Osteoblast (primary cell): ENCODE data around the gene PTH2R. TPM values are rescaled to one million over a fixed set of nuclear protein-coding genes. Genes with fewer than 3 reads are reported as not detected.

ENCODE experiments used
- DNase-seq: peaks from one replicate; pipeline ENCODE4 v3.0.0; 2011; ENCODE audit warnings: low spot score, mixed read lengths; ENCODE audit not compliant: insufficient read length; ENCODE audit errors: missing footprints
- H2AFZ ChIP-seq: 2 replicates; pipeline ENCODE4 v1.6.0; 2011; ENCODE audit warnings: mild to moderate bottlenecking, low read length
- H3K27ac ChIP-seq: 2 replicates; pipeline ENCODE4 v1.5.1; 2011; ENCODE audit warnings: mild to moderate bottlenecking, low read depth, low read length, moderate library complexity
- H3K27me3 ChIP-seq: 2 replicates; pipeline ENCODE4 v1.6.0; 2012; ENCODE audit warnings: mild to moderate bottlenecking, control low read depth, inconsistent platforms, low read length, moderate library complexity; ENCODE audit not compliant: insufficient read depth
- H3K36me3 ChIP-seq: 2 replicates; pipeline ENCODE4 v1.5.1; 2011; ENCODE audit warnings: mild to moderate bottlenecking, low read length, control low read depth, moderate library complexity; ENCODE audit not compliant: insufficient read depth
- H3K4me1 ChIP-seq: 2 replicates; pipeline ENCODE4 v1.5.1; 2011; ENCODE audit warnings: mild to moderate bottlenecking, low read length, control low read depth, moderate library complexity; ENCODE audit not compliant: insufficient read depth
- H3K4me2 ChIP-seq: 2 replicates; pipeline ENCODE4 v1.6.0; 2011; ENCODE audit warnings: mild to moderate bottlenecking, low read length; ENCODE audit not compliant: insufficient read depth
- H3K4me3 ChIP-seq: fragments of 200-600 bp; sonication (generic); 3 replicates; pipeline ENCODE4 v1.5.1; 2012; ENCODE audit warnings: mild to moderate bottlenecking, low read length, inconsistent platforms; ENCODE audit not compliant: insufficient read depth
- H3K79me2 ChIP-seq: 2 replicates; pipeline ENCODE4 v1.6.0; 2012; ENCODE audit warnings: mild to moderate bottlenecking, low read length, control low read depth, inconsistent platforms; ENCODE audit not compliant: insufficient read depth
- H3K9me3 ChIP-seq: 2 replicates; pipeline ENCODE4 v1.5.1; 2011; ENCODE audit warnings: low read depth, low read length, control low read depth
- H4K20me1 ChIP-seq: 2 replicates; pipeline ENCODE4 v1.6.0; 2012; ENCODE audit warnings: mild to moderate bottlenecking, low read length, control low read depth; ENCODE audit not compliant: insufficient read depth
- total RNA-seq: library from RNA; depleted of rRNA; stranded (reverse); fragments of >200 nt; gene quantifications from 2 replicates; pipeline ENCODE4 v1.2.3, GENCODE V29; 2012
- TF ChIP-seq, protein P1 (sequence below): IDR thresholded peaks from 2 replicates; pipeline ENCODE4 v1.5.1; 2011; ENCODE audit warnings: mild to moderate bottlenecking, low read depth, low read length, moderate library complexity; ENCODE audit errors: extremely low read depth

The PTH2R gene
- total RNA-seq, 1 donor = under 0.01 TPM

- H3K27ac ChIP-seq = no peak overlapping the region
- H3K4me1 ChIP-seq = no peaks in the 10 kb centered on the region
- no peaks in the 10 kb centered on the region for H3K36me3 ChIP-seq
- no peak overlapping the region for H3K4me2 ChIP-seq
- no peak for DNase-seq
- no peaks in the 10 kb centered on the region for H4K20me1 ChIP-seq
- H3K4me3 ChIP-seq = no peak overlapping the region
- H3K79me2 ChIP-seq = no peaks in the 10 kb centered on the region
- H3K27me3 ChIP-seq = no peaks in the 10 kb centered on the region
- TF ChIP-seq, protein P1, sequence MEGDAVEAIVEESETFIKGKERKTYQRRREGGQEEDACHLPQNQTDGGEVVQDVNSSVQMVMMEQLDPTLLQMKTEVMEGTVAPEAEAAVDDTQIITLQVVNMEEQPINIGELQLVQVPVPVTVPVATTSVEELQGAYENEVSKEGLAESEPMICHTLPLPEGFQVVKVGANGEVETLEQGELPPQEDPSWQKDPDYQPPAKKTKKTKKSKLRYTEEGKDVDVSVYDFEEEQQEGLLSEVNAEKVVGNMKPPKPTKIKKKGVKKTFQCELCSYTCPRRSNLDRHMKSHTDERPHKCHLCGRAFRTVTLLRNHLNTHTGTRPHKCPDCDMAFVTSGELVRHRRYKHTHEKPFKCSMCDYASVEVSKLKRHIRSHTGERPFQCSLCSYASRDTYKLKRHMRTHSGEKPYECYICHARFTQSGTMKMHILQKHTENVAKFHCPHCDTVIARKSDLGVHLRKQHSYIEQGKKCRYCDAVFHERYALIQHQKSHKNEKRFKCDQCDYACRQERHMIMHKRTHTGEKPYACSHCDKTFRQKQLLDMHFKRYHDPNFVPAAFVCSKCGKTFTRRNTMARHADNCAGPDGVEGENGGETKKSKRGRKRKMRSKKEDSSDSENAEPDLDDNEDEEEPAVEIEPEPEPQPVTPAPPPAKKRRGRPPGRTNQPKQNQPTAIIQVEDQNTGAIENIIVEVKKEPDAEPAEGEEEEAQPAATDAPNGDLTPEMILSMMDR = no peak
- H2AFZ ChIP-seq = no peak overlapping the region
- H3K9me3 ChIP-seq = no peaks in the 10 kb centered on the region
These were observed 9.3 kb downstream of the PTH2R start for GRCh38 chr2:208415897-208416296.

DNA sequence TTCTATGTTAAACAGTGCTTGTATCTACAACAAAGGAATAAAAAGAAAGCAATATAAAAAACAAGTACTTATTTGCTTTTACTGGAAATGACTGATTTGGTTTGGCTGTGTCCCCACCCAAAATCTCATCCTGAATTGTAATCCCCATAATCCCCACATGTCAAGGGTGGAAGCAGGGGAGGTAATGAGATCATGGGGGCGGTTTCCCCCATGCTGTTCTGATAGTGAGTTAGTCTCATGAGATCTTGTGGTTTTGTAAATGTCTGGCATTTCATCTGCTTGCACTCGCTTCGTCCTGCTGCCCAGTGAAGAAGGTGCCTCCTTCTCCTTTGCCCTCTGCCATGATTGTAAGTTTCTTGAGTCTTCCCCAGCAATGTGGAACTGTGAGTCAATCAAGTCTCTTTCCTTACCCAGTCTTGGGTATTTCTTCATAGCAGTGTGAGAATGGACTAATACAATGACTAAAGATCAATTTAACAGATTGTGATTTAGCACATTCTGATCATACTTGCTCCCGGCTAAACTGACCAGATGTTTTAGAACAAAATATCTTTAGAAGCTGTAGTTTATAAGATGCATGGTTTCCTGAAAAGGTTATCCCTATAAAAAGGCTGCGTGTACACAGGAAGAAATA is 19.9 kb downstream of the PTH2R start:
- Histone ChIP-seq H3K36me3 (no peaks in the 10 kb centered on the region), H3K4me2 (no peak overlapping the region), H4K20me1 (no peaks in the 10 kb centered on the region), H3K4me1 (no peaks in the 10 kb centered on the region), H3K27ac (no peak overlapping the region), H3K79me2 (no peaks in the 10 kb centered on the region), H2AFZ (no peak overlapping the region), H3K4me3 (no peak overlapping the region), H3K27me3 (no peaks in the 10 kb centered on the region), H3K9me3 (no peaks in the 10 kb centered on the region)
- TF ChIP-seq, protein P1 = no peak
- DNase-seq = no peak

GRCh38 chr2:208437755-208438154 is 31.2 kb downstream of the PTH2R start:
- Histone ChIP-seq H3K36me3 (no peaks in the 10 kb centered on the region), H3K9me3 (no peaks in the 10 kb centered on the region), H3K4me3 (no peak overlapping the region), H3K27me3 (no peaks in the 10 kb centered on the region), H2AFZ (no peak overlapping the region), H3K79me2 (no peaks in the 10 kb centered on the region), H4K20me1 (no peaks in the 10 kb centered on the region), H3K27ac (no peak overlapping the region), H3K4me2 (no peak overlapping the region), H3K4me1 (no peaks in the 10 kb centered on the region)
- no peak for DNase-seq
- TF ChIP-seq, protein P1 = no peak

GRCh38 chr2:208440716-208441115 is 34.1 kb downstream of the PTH2R start:
- Histone ChIP-seq H3K9me3 (no peaks in the 10 kb centered on the region), H4K20me1 (no peaks in the 10 kb centered on the region), H3K79me2 (no peaks in the 10 kb centered on the region), H3K4me1 (no peaks in the 10 kb centered on the region), H3K36me3 (no peaks in the 10 kb centered on the region), H3K4me3 (no peak overlapping the region), H2AFZ (no peak overlapping the region), H3K4me2 (no peak overlapping the region), H3K27ac (no peak overlapping the region), H3K27me3 (no peaks in the 10 kb centered on the region)
- TF ChIP-seq, protein P1 = no peak
- no peak for DNase-seq
